ENCODE results near the gene LMF2. TPM values are rescaled to one million over a fixed set of nuclear protein-coding genes. Genes with fewer than 3 reads are reported as not detected.
A peak's percentile ranks its signal among the peaks of the same experiment; 100 is the strongest.

The LMF2 gene
- total RNA-seq, 1 experiment from 2014 or later, result 42.4 TPM

GRCh38 chr22:50529416-50529896, 22.0 kb upstream of the LMF2 start:
- peak overlapping the region; percentile 78; the same call in 1 of the 2 replicates for H3K4me3 ChIP-seq (ENCODE audit: low read length)
- DNase-seq (no peak), ATAC-seq (no peak)
- no peaks in the 10 kb centered on the region for H3K9me2 ChIP-seq (replicated peaks; ENCODE audit: low read length)
- intact Hi-C loops (cut with micrococcal nuclease), result loop anchor here (5.0 kb wide), 2 partner anchors 33 to 93 kb away; partner anchors contain the start of gene SYCE3
- ChIA-PET CTCF (no interaction called here), POLR2A (ENCODE audit: unreplicated experiment) (no interaction called here)
- no peaks in the 10 kb centered on the region for H3K27me3 ChIP-seq (ENCODE audit: low read length)
- H3K79me2 ChIP-seq (ENCODE audit: low read length), result peaks cover 11% of the 10 kb centered on the region
- H4K20me1 ChIP-seq (ENCODE audit: low read length), result no peaks in the 10 kb centered on the region
- no peaks in the 10 kb centered on the region for H3K36me3 ChIP-seq (ENCODE audit: low read depth, low read length)
- TSS peak; percentile 23 for BruUV-seq (replicated peaks)
- TF ChIP-seq EZH2 (IDR thresholded peaks at IDR 0.05; ENCODE audit: low read length, unreplicated experiment) (no peak), EZH2phosphoT487 (IDR thresholded peaks at IDR 0.05; ENCODE audit: borderline replicate concordance, low read length) (no peak)
- TF ChIP-seq, protein P1, sequence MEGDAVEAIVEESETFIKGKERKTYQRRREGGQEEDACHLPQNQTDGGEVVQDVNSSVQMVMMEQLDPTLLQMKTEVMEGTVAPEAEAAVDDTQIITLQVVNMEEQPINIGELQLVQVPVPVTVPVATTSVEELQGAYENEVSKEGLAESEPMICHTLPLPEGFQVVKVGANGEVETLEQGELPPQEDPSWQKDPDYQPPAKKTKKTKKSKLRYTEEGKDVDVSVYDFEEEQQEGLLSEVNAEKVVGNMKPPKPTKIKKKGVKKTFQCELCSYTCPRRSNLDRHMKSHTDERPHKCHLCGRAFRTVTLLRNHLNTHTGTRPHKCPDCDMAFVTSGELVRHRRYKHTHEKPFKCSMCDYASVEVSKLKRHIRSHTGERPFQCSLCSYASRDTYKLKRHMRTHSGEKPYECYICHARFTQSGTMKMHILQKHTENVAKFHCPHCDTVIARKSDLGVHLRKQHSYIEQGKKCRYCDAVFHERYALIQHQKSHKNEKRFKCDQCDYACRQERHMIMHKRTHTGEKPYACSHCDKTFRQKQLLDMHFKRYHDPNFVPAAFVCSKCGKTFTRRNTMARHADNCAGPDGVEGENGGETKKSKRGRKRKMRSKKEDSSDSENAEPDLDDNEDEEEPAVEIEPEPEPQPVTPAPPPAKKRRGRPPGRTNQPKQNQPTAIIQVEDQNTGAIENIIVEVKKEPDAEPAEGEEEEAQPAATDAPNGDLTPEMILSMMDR (conservative IDR thresholded peaks at IDR 0.05; ENCODE audit: low read depth, low read length), result no peak
- H3K9ac ChIP-seq (ENCODE audit: low read length), result peak overlapping the region; percentile 90; the same call in 1 of the 2 replicates
- peak overlapping the region; percentile 100 for H3K4me2 ChIP-seq (ENCODE audit: low read length)
- H3F3A ChIP-seq (ENCODE audit: low read length, unreplicated experiment), result no peaks in the 10 kb centered on the region
- peak overlapping the region; percentile 81; the same call in 1 of the 2 replicates for H2AFZ ChIP-seq (ENCODE audit: low read length)
- no peaks in the 10 kb centered on the region for H3K9me3 ChIP-seq (ENCODE audit: low read length)
- no peak overlapping the region for H3K27ac ChIP-seq (ENCODE audit: low read length)
- H3K4me1 ChIP-seq (ENCODE audit: insufficient read depth, low read length), result peaks cover 12% of the 10 kb centered on the region; the same call in 1 of the 2 replicates

DNA sequence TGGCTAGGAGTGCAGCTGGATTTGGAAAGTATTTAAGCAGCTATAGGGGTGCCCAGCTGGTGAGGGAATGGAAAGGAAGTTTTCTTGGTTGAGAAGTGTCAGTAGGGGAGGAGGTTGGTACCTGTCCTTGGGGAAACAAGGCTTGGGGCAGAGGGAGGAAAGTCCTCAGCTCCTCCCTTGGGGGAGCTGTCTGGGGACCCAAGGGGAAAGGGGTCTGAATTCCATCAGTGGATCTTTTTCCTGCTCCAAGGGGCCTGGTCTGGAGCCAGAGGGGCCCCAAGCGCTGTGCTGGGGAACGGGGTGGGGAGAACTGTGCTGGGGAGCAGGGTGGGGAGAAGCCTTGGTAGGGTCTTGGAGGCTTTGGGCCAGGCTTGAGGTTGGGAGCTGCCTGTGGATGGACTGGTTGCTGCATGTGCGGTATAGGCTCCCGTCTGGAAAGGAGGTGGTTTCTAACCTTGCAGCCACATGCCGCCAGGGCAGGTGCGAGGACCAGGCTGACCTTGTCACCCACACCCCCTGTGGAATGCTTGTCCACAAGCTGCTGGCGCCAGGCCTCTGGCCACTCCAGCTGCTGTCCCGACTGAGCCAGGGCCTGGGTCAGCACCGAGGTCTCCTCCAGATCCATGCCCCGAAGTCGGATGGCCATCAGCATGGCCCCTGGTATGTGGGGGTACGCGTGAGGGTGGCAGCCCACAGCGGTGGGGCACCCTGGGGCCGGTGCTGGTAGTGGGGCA, 21.3 kb upstream of the LMF2 start:
- Histone ChIP-seq H3K27me3 (ENCODE audit: low read length) (no peaks in the 10 kb centered on the region), H3K9me3 (ENCODE audit: low read length) (no peaks in the 10 kb centered on the region), H3K9ac (ENCODE audit: low read length) (no peak overlapping the region), H3K4me2 (ENCODE audit: low read length) (0 out of 2 replicates have a peak overlapping the region, but pooled peaks have one; percentile 100), H3K4me3 (ENCODE audit: low read length) (no peak overlapping the region), H3K4me1 (ENCODE audit: insufficient read depth, low read length) (peaks cover 17% of the 10 kb centered on the region; the same call in 1 of the 2 replicates), H3K27ac (ENCODE audit: low read length) (no peak overlapping the region), H2AFZ (ENCODE audit: low read length) (no peak overlapping the region), H3F3A (ENCODE audit: low read length, unreplicated experiment) (no peaks in the 10 kb centered on the region), H3K9me2 (replicated peaks; ENCODE audit: low read length) (no peaks in the 10 kb centered on the region), H3K79me2 (ENCODE audit: low read length) (peaks cover 18% of the 10 kb centered on the region), H4K20me1 (ENCODE audit: low read length) (no peaks in the 10 kb centered on the region; the same call in 1 of the 2 replicates), H3K36me3 (ENCODE audit: low read depth, low read length) (no peaks in the 10 kb centered on the region)
- BruUV-seq (replicated peaks), result no TSS peak
- DNase-seq (no peak), ATAC-seq (no peak)
- ChIA-PET POLR2A (ENCODE audit: unreplicated experiment) (no interaction called here), CTCF (no interaction called here)
- intact Hi-C loops (cut with micrococcal nuclease), result loop anchor here (5.0 kb wide), 2 partner anchors 33 to 93 kb away; partner anchors contain the start of gene SYCE3
- no peak for TF ChIP-seq EZH2 (IDR thresholded peaks at IDR 0.05; ENCODE audit: low read length, unreplicated experiment)
- TF ChIP-seq, protein P1 (conservative IDR thresholded peaks at IDR 0.05; ENCODE audit: low read depth, low read length), result no peak
- no peak for TF ChIP-seq EZH2phosphoT487 (IDR thresholded peaks at IDR 0.05; ENCODE audit: borderline replicate concordance, low read length)
